Activated T-cell treated with anti-CD3 and anti-CD28 coated beads, Interleukin-2, amount 50 U/mL, for 4 hours (primary cell): ENCODE data around the gene RNASE2. TPM values are rescaled to one million over a fixed set of nuclear protein-coding genes. Genes with fewer than 3 reads are reported as not detected.
"Not testable (repeated sequence)": the region's sequence is repeated elsewhere in the genome, so short reads cannot be mapped to it uniquely, and the experiment has no call there.

ENCODE experiments used
- ATAC-seq, 2 donors: fragments of 200-7000 bp; cut with Tn5 transposase; one replicate each; pipeline ENCODE4 v1.10.0; 2021
- DNase-seq: peaks from one replicate; pipeline ENCODE4 v3.0.0-alpha.2; 2020
- H3K27me3 Mint-ChIP-seq: one replicate; pipeline ENCODE4 v1.8.0; 2021; ENCODE audit warnings: low read depth, mixed read lengths
- H3K36me3 Mint-ChIP-seq: one replicate; pipeline ENCODE4 v1.8.0; 2022; ENCODE audit warnings: mixed read lengths; ENCODE audit not compliant: insufficient read depth
- H3K4me1 Mint-ChIP-seq: one replicate; pipeline ENCODE4 v1.8.0; 2021; ENCODE audit warnings: low read depth, mixed read lengths
- H3K4me3 Mint-ChIP-seq: one replicate; pipeline ENCODE4 v1.8.0; 2021; ENCODE audit warnings: mild to moderate bottlenecking, moderate library complexity, mixed read lengths
- H3K9me3 Mint-ChIP-seq: one replicate; pipeline ENCODE4 v1.8.0; 2021; ENCODE audit warnings: mixed read lengths
- total RNA-seq, 3 donors: library from RNA; stranded (reverse); gene quantifications; one replicate each; pipeline ENCODE4 v1.2.1, GENCODE V29; 2021

The RNASE2 gene
- total RNA-seq, 3 donors from 2014 or later = not detected

GRCh38 chr14:20970647-20970982, 15.3 kb downstream of the RNASE2 start:
- H3K4me3 Mint-ChIP-seq = peak overlapping the region; percentile 88
- ATAC-seq (peak; percentile 4 to 7), DNase-seq (no peak)
- peaks cover 9% of the 10 kb centered on the region for H3K4me1 Mint-ChIP-seq
- H3K27me3 Mint-ChIP-seq = peaks cover 49% of the 10 kb centered on the region
- H3K9me3 Mint-ChIP-seq = no peaks in the 10 kb centered on the region
- H3K36me3 Mint-ChIP-seq = no peaks in the 10 kb centered on the region

GRCh38 chr14:20970983-20971704, 15.9 kb downstream of the RNASE2 start:
- Mint-ChIP-seq H3K4me3 (peak overlapping the region; percentile 88), H3K9me3 (no peaks in the 10 kb centered on the region), H3K36me3 (no peaks in the 10 kb centered on the region), H3K27me3 (peaks cover 45% of the 10 kb centered on the region), H3K4me1 (peaks cover 9% of the 10 kb centered on the region)
- DNase-seq (peak; percentile 67), ATAC-seq (peak; percentile 92 to 93)

GRCh38 chr14:20971705-20972021, 16.4 kb downstream of the RNASE2 start:
- no peaks in the 10 kb centered on the region for H3K9me3 Mint-ChIP-seq
- peaks cover 43% of the 10 kb centered on the region for H3K27me3 Mint-ChIP-seq
- H3K4me3 Mint-ChIP-seq = peak overlapping the region; percentile 88

GRCh38 chr14:20973501-20973900, 18.2 kb downstream of the RNASE2 start:
- DNase-seq (no peak), ATAC-seq (no peak)
- Mint-ChIP-seq H3K27me3 (peaks cover 25% of the 10 kb centered on the region), H3K36me3 (no peaks in the 10 kb centered on the region), H3K4me1 (peaks cover 9% of the 10 kb centered on the region), H3K4me3 (no peak overlapping the region), H3K9me3 (no peaks in the 10 kb centered on the region)

More at GRCh38 chr14:20971705-20972021, 16.4 kb downstream of the RNASE2 start:
- Mint-ChIP-seq H3K36me3 (no peaks in the 10 kb centered on the region), H3K4me1 (peaks cover 9% of the 10 kb centered on the region)
- ATAC-seq (no peak), DNase-seq (no peak)

GRCh38 chr14:20976291-20976690, 21.0 kb downstream of the RNASE2 start:
- ATAC-seq (no peak), DNase-seq (no peak)
- peaks cover 4% of the 10 kb centered on the region for H3K4me1 Mint-ChIP-seq
- no peak overlapping the region for H3K4me3 Mint-ChIP-seq
- H3K9me3 Mint-ChIP-seq = no peaks in the 10 kb centered on the region
- H3K36me3 Mint-ChIP-seq = no peaks in the 10 kb centered on the region
- peaks cover 22% of the 10 kb centered on the region for H3K27me3 Mint-ChIP-seq

- H3K4me1 Mint-ChIP-seq = no peaks in the 10 kb centered on the region
- DNase-seq (no peak), ATAC-seq (no peak)
- H3K4me3 Mint-ChIP-seq = no peak overlapping the region
- H3K9me3 Mint-ChIP-seq = no peaks in the 10 kb centered on the region
- no peaks in the 10 kb centered on the region for H3K36me3 Mint-ChIP-seq
- H3K27me3 Mint-ChIP-seq = peaks cover 11% of the 10 kb centered on the region
Measured at GRCh38 chr14:20978687-20979086, 23.4 kb downstream of the RNASE2 start.

- Mint-ChIP-seq H3K4me3 (no peak overlapping the region), H3K4me1 (no peaks in the 10 kb centered on the region), H3K9me3 (no peaks in the 10 kb centered on the region), H3K27me3 (peaks cover 17% of the 10 kb centered on the region), H3K36me3 (no peaks in the 10 kb centered on the region)
- ATAC-seq (no peak), DNase-seq (no peak)
Measured at GRCh38 chr14:20980906-20981305, 25.6 kb downstream of the RNASE2 start.

GRCh38 chr14:20982646-20983369, 27.5 kb downstream of the RNASE2 start:
- H3K4me3 Mint-ChIP-seq = no peak overlapping the region
- no peaks in the 10 kb centered on the region for H3K4me1 Mint-ChIP-seq
- DNase-seq (no peak), ATAC-seq (no peak)
- H3K36me3 Mint-ChIP-seq = no peaks in the 10 kb centered on the region
- H3K27me3 Mint-ChIP-seq = peaks cover 17% of the 10 kb centered on the region
- H3K9me3 Mint-ChIP-seq = no peaks in the 10 kb centered on the region

GRCh38 chr14:20985650-20986049, 30.4 kb downstream of the RNASE2 start:
- not testable (repeated sequence) for DNase-seq, H3K4me3 Mint-ChIP-seq, H3K9me3 Mint-ChIP-seq, H3K4me1 Mint-ChIP-seq, ATAC-seq, H3K36me3 Mint-ChIP-seq
- H3K27me3 Mint-ChIP-seq = peaks cover 11% of the 10 kb centered on the region

GRCh38 chr14:20986811-20987210, 31.5 kb downstream of the RNASE2 start:
- Mint-ChIP-seq H3K4me3 (no peak overlapping the region), H3K4me1 (peaks cover 17% of the 10 kb centered on the region), H3K9me3 (no peaks in the 10 kb centered on the region), H3K27me3 (peaks cover 11% of the 10 kb centered on the region), H3K36me3 (peaks cover 2% of the 10 kb centered on the region)
- ATAC-seq (no peak), DNase-seq (no peak)

- DNase-seq (no peak), ATAC-seq (no peak)
- H3K4me3 Mint-ChIP-seq = peak overlapping the region; percentile 64
- peaks cover 17% of the 10 kb centered on the region for H3K36me3 Mint-ChIP-seq
- no peaks in the 10 kb centered on the region for H3K9me3 Mint-ChIP-seq
- peaks cover 21% of the 10 kb centered on the region for H3K4me1 Mint-ChIP-seq
- H3K27me3 Mint-ChIP-seq = peaks cover 6% of the 10 kb centered on the region
Measured at GRCh38 chr14:20988717-20989470, 33.6 kb downstream of the RNASE2 start.

- H3K36me3 Mint-ChIP-seq = peaks cover 20% of the 10 kb centered on the region
Measured at GRCh38 chr14:20989471-20989786, 34.1 kb downstream of the RNASE2 start.

GRCh38 chr14:20989787-20990600, 34.7 kb downstream of the RNASE2 start, which contains the start of gene METTL17:
METTL17 (plus strand) TSS chr14:20989980; CDS start chr14:20990003, 23 bp downstream.
- Mint-ChIP-seq H3K9me3 (no peaks in the 10 kb centered on the region), H3K4me1 (peaks cover 22% of the 10 kb centered on the region), H3K27me3 (no peaks in the 10 kb centered on the region), H3K36me3 (peaks cover 25% of the 10 kb centered on the region), H3K4me3 (peak within 1 kb of the TSS; percentile 96)
- ATAC-seq = peak; percentile 97 to 99
- peak; percentile 74 for DNase-seq

More at GRCh38 chr14:20989471-20989786, 34.1 kb downstream of the RNASE2 start:
- H3K4me1 Mint-ChIP-seq = peaks cover 21% of the 10 kb centered on the region
- peaks cover 2% of the 10 kb centered on the region for H3K27me3 Mint-ChIP-seq
- no peaks in the 10 kb centered on the region for H3K9me3 Mint-ChIP-seq
- DNase-seq = no peak
- peak overlapping the region; percentile 96 for H3K4me3 Mint-ChIP-seq
- no peak for ATAC-seq

- Mint-ChIP-seq H3K36me3 (peaks cover 40% of the 10 kb centered on the region), H3K4me3 (no peak overlapping the region), H3K9me3 (no peaks in the 10 kb centered on the region), H3K27me3 (no peaks in the 10 kb centered on the region), H3K4me1 (peaks cover 19% of the 10 kb centered on the region)
- no peak for DNase-seq
- no peak for ATAC-seq
Measured at GRCh38 chr14:20996521-20996920, 41.2 kb downstream of the RNASE2 start.
